OCI-LY7 (cell line): Measurements from ENCODE around the gene ERN1.

Experiments
- EZH2phosphoT487 ChIP-seq: fragments of 200-600 bp; sonication (generic); IDR thresholded peaks from 2 replicates; pipeline ENCODE4 v1.6.1; 2018; ENCODE audit warnings: low read depth, borderline replicate concordance, mild to moderate bottlenecking, mixed run types, antibody characterized with exemption, low read length, moderate library complexity, mixed read lengths
- TF ChIP-seq, protein P1 (sequence below): fragments of 200-600 bp; sonication (generic); conservative IDR thresholded peaks from 2 replicates; pipeline ENCODE4 v1.5.1; 2014; ENCODE audit warnings: mild to moderate bottlenecking, antibody characterized with exemption, low read length, moderate library complexity, mixed read lengths

- TF ChIP-seq, protein P1, sequence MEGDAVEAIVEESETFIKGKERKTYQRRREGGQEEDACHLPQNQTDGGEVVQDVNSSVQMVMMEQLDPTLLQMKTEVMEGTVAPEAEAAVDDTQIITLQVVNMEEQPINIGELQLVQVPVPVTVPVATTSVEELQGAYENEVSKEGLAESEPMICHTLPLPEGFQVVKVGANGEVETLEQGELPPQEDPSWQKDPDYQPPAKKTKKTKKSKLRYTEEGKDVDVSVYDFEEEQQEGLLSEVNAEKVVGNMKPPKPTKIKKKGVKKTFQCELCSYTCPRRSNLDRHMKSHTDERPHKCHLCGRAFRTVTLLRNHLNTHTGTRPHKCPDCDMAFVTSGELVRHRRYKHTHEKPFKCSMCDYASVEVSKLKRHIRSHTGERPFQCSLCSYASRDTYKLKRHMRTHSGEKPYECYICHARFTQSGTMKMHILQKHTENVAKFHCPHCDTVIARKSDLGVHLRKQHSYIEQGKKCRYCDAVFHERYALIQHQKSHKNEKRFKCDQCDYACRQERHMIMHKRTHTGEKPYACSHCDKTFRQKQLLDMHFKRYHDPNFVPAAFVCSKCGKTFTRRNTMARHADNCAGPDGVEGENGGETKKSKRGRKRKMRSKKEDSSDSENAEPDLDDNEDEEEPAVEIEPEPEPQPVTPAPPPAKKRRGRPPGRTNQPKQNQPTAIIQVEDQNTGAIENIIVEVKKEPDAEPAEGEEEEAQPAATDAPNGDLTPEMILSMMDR, result no peak
- TF ChIP-seq EZH2phosphoT487, result no peak
These were observed 38.4 kb downstream of the ERN1 start for GRCh38 chr17:64091571-64091970.
